ENCODE measurements around the gene ABCG2. TPM values are rescaled to one million over a fixed set of nuclear protein-coding genes. Genes with fewer than 3 reads are reported as not detected.

The ABCG2 gene
- total RNA-seq, 1 donor from 2014 or later: 6.9 TPM

GRCh38 chr4:88063634-88064296 is 94.7 kb downstream of the ABCG2 start:
- no peak for DNase-seq

- DNase-seq: no peak
Observed at GRCh38 chr4:88062843-88063242, 95.6 kb downstream of the ABCG2 start.

GRCh38 chr4:88062311-88062710 is 96.1 kb downstream of the ABCG2 start:
- DNase-seq: no peak

GRCh38 chr4:88060431-88060830 is 98.0 kb downstream of the ABCG2 start:
- no peak for DNase-seq

GRCh38 chr4:88059766-88060165 is 98.7 kb downstream of the ABCG2 start:
- DNase-seq: no peak

GRCh38 chr4:88058295-88058694 is 100.1 kb downstream of the ABCG2 start:
- DNase-seq: no peak

GRCh38 chr4:88054901-88055300 is 103.5 kb downstream of the ABCG2 start:
- peak; percentile 21 for DNase-seq

GRCh38 chr4:88054229-88054628 is 104.2 kb downstream of the ABCG2 start:
- no peak for DNase-seq

GRCh38 chr4:88045021-88045420 is 113.4 kb downstream of the ABCG2 start:
- DNase-seq: no peak

- no peak for DNase-seq
Observed at GRCh38 chr4:88043586-88044340, 114.7 kb downstream of the ABCG2 start.

GRCh38 chr4:88043001-88043400 is 115.4 kb downstream of the ABCG2 start:
- DNase-seq: no peak

- DNase-seq: no peak
Observed at GRCh38 chr4:88041626-88042025, 116.8 kb downstream of the ABCG2 start.

- no peak for DNase-seq
Observed at GRCh38 chr4:88040707-88041106, 117.7 kb downstream of the ABCG2 start.

Small RNA genes within 50 kb of the gene (small RNA-seq; reads per million reads assigned to genes)
- gene RNU6-818P (ENCODE audit: low replicate concordance) (not detected), gene RNU6ATAC31P (ENCODE audit: low replicate concordance) (not detected)

Other genes starting within 250 kb of the ABCG2 start
- gene SPP1, start 182.9 kb downstream of the ABCG2 start, total RNA-seq: 28.9 TPM
- 51.2 TPM for gene PKD2, start 151.0 kb downstream of the ABCG2 start, total RNA-seq
- gene PPM1K, start 125.9 kb upstream of the ABCG2 start, total RNA-seq: 46.5 TPM
- 18.1 TPM for gene HERC6, start 220.2 kb upstream of the ABCG2 start, total RNA-seq